Endodermal cell (in vitro differentiated cells): ENCODE results near the gene BTBD8. TPM values are rescaled to one million over a fixed set of nuclear protein-coding genes. Genes with fewer than 3 reads are reported as not detected.
A peak's percentile ranks its signal among the peaks of the same experiment; 100 is the strongest.

ENCODE experiments used
- DNase-seq: peaks from one replicate; pipeline ENCODE4 v3.0.0-alpha.2; 2017
- H3K27ac ChIP-seq: 2 replicates; pipeline ENCODE4 v1.5.1; 2013; ENCODE audit warnings: mild to moderate bottlenecking, low read depth, low read length, moderate library complexity
- H3K27me3 ChIP-seq: 2 replicates; pipeline ENCODE4 v1.6.1; 2013; ENCODE audit warnings: mild to moderate bottlenecking, low read length, moderate library complexity; ENCODE audit not compliant: insufficient read depth, control insufficient read depth, poor library complexity, severe bottlenecking
- H3K36me3 ChIP-seq: 2 replicates; pipeline ENCODE4 v1.7.0; 2013; ENCODE audit warnings: mild to moderate bottlenecking, low read length, moderate library complexity; ENCODE audit not compliant: control insufficient read depth, insufficient read depth
- H3K4me1 ChIP-seq: one replicate; pipeline ENCODE4 v1.7.0; 2013; ENCODE audit warnings: low read length; ENCODE audit not compliant: control insufficient read depth, insufficient read depth
- H3K4me3 ChIP-seq: 2 replicates; pipeline ENCODE4 v1.5.1; 2013; ENCODE audit warnings: mild to moderate bottlenecking, low read length, moderate library complexity
- H3K9ac ChIP-seq: 2 replicates; pipeline ENCODE4 v1.6.1; 2013; ENCODE audit warnings: mild to moderate bottlenecking, low read length, moderate library complexity; ENCODE audit not compliant: poor library complexity, severe bottlenecking; ENCODE audit errors: extremely low read depth
- H3K9me3 ChIP-seq: 2 replicates; pipeline ENCODE4 v1.6.1; 2013; ENCODE audit warnings: mild to moderate bottlenecking, low read length, moderate library complexity; ENCODE audit not compliant: control insufficient read depth
- H3K27ac Mint-ChIP-seq: 2 replicates; pipeline ENCODE4 v1.8.0; 2020; ENCODE audit warnings: mixed read lengths
- H3K27me3 Mint-ChIP-seq: 2 replicates; pipeline ENCODE4 v1.8.0; 2021; ENCODE audit warnings: mild to moderate bottlenecking, mixed read lengths; ENCODE audit not compliant: insufficient read depth
- H3K36me3 Mint-ChIP-seq: 2 replicates; pipeline ENCODE4 v1.8.0; 2020; ENCODE audit warnings: low read depth, mixed read lengths
- H3K4me1 Mint-ChIP-seq: 2 replicates; pipeline ENCODE4 v1.8.0; 2020; ENCODE audit warnings: mixed read lengths
- H3K4me3 Mint-ChIP-seq: 2 replicates; pipeline ENCODE4 v1.8.0; 2020; ENCODE audit warnings: mild to moderate bottlenecking, moderate library complexity, mixed read lengths
- H3K9me3 Mint-ChIP-seq: 2 replicates; pipeline ENCODE4 v1.8.0; 2020; ENCODE audit warnings: mild to moderate bottlenecking, mixed read lengths
- CTCF ChIP-seq: fragments of 200-600 bp; sonication (generic); conservative IDR thresholded peaks from 2 replicates; pipeline ENCODE4 v1.5.0; 2021; ENCODE audit warnings: antibody characterized with exemption, mild to moderate bottlenecking
- WGBS, 2 experiments: methylation state at CpG; one replicate each; pipeline versions ENCODE4 v1.1.5 to v1.1.7; 2013; ENCODE audit warnings: missing lambda C conversion rate in 2 of 2, mixed read lengths in 1 of 2; ENCODE audit not compliant: insufficient coverage in 1 of 2, insufficient read length in 1 of 2; 5-methylcytosine and 5-hydroxymethylcytosine counted together
- long read RNA-seq, 4 experiments: library from polyadenylated mRNA in 2 of 4; library from RNA in 1 of 4; library from capped mRNA in 1 of 4; stranded (forward) in 3 of 4; unstranded in 1 of 4; transcript quantifications; one replicate each; pipeline ENCODE4 v2.0.0, GENCODE V29; 2020 to 2021; ENCODE audit warnings: inconsistent platforms in 1 of 4
- polyA plus RNA-seq, 2 experiments: library from polyadenylated mRNA; stranded (reverse); fragments of 50-300 nt; gene quantifications; one replicate each; pipeline ENCODE4 v1.2.3, GENCODE V29; 2013
- total RNA-seq, 2 donors: library from RNA; stranded (reverse); fragmentation: NEBNext Ultra II Directional in 1 of 2; extraction: Animal tissue kit (Norgen Biotek cat#: 25700) in 1 of 2; gene quantifications; 2 replicates in 1 of 2; 3 replicates in 1 of 2; pipeline ENCODE4 v1.2.1, GENCODE V29; 2021

BTBD8 gene
- 1 to 10 TPM; 6.8 to 8.1 TPM for total RNA-seq
- polyA plus RNA-seq (2013, experiment 1 of 2): 3.9 TPM
- 3.3 TPM for polyA plus RNA-seq (2013, experiment 2 of 2)
- long read RNA-seq, experiment 1, partial matches to known transcripts: 1 of 1 reads
- long read RNA-seq, experiment 1, other reads (novel, unspliced or antisense): 0 of 1 reads
- long read RNA-seq, experiment 2, partial matches to known transcripts: 4 of 10 reads
- long read RNA-seq, experiment 2, other reads (novel, unspliced or antisense): 6 of 10 reads
- long read RNA-seq, experiment 3, partial matches to known transcripts: 17 of 27 reads
- long read RNA-seq, experiment 3, other reads (novel, unspliced or antisense): 10 of 27 reads
- long read RNA-seq, experiment 4, partial matches to known transcripts: 1 of 2 reads
- long read RNA-seq, experiment 4, other reads (novel, unspliced or antisense): 1 of 2 reads

- Histone ChIP-seq H3K4me3 (peak within 1 kb of the TSS; percentile 94), H3K9me3 (peaks cover 9% of the 10 kb centered on the region), H3K4me1 (no peaks in the 10 kb centered on the region), H3K9ac (peak within 1 kb of the TSS; percentile 71), H3K27me3 (no peaks in the 10 kb centered on the region), H3K36me3 (no peaks in the 10 kb centered on the region), H3K27ac (peak within 1 kb of the TSS; percentile 17)
- H3K4me1 Mint-ChIP-seq: no peaks in the 10 kb centered on the region
- peak within 1 kb of the TSS; percentile 98 for H3K27ac Mint-ChIP-seq
- peaks cover 15% of the 10 kb centered on the region for H3K9me3 Mint-ChIP-seq
- peak; percentile 98 for DNase-seq
- peak; percentile 35 for TF ChIP-seq CTCF
- no peaks in the 10 kb centered on the region for H3K27me3 Mint-ChIP-seq
- 1% methylated on average over 38 to 55 of the region's 55 CpGs for WGBS, 2 experiments
- H3K4me3 Mint-ChIP-seq: peak within 1 kb of the TSS; percentile 90
- H3K36me3 Mint-ChIP-seq: peaks cover 19% of the 10 kb centered on the region
Measured at GRCh38 chr1:92080128-92080985, at the start of gene BTBD8. TSS of gene BTBD8 (plus strand) at chr1:92080345. CDS start at chr1:92080572, 227 bp downstream.

DNA sequence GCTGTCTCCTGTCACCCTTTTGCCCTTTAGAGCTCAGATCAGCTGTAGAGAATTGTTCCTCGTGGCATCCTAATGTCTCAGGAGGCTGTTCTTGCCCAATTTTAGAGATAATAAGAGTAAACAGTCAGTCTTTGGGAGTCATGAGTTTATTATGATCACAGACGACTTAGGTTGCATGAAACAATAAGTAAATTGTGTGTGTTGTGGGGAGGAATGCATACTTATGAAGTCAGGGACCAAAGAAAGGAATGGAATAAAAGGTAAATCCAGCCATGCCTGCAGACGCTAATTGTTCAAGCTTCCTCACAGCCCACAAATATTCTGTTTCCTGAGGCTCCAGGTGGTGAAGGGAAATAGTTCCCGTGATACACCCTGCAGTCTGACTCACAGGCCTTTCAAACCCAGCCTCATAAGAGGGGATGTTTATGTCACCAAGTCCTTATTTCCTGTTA, 49.5 kb upstream of the BTBD8 start:
- no peak for TF ChIP-seq CTCF
- H3K9ac ChIP-seq: no peak overlapping the region
- no peaks in the 10 kb centered on the region for H3K4me1 ChIP-seq
- no peaks in the 10 kb centered on the region for H3K36me3 ChIP-seq
- peaks cover 32% of the 10 kb centered on the region for H3K27me3 ChIP-seq
- no peak overlapping the region for H3K27ac ChIP-seq
- peaks cover 27% of the 10 kb centered on the region for H3K27me3 Mint-ChIP-seq
- H3K36me3 Mint-ChIP-seq: peaks cover under 1% of the 10 kb centered on the region
- peaks cover 12% of the 10 kb centered on the region for H3K9me3 Mint-ChIP-seq
- WGBS, 2 experiments: 41 to 52% methylated on average over 4 of the region's 4 CpGs
- H3K9me3 ChIP-seq: no peaks in the 10 kb centered on the region
- H3K4me3 Mint-ChIP-seq: peak overlapping the region; percentile 48
- no peak overlapping the region for H3K27ac Mint-ChIP-seq
- no peak for DNase-seq
- peak overlapping the region; percentile 76 for H3K4me3 ChIP-seq
- H3K4me1 Mint-ChIP-seq: peaks cover 10% of the 10 kb centered on the region

GRCh38 chr1:92031281-92032110, 48.6 kb upstream of the BTBD8 start:
- WGBS, 2 experiments: 85 to 87% methylated on average over 4 to 6 of the region's 6 CpGs
- peaks cover 9% of the 10 kb centered on the region for H3K9me3 Mint-ChIP-seq

More at GRCh38 chr1:92031281-92032110, 48.6 kb upstream of the BTBD8 start:
- peaks cover 10% of the 10 kb centered on the region for H3K4me1 Mint-ChIP-seq
- no peak overlapping the region for H3K27ac Mint-ChIP-seq
- H3K4me1 ChIP-seq: no peaks in the 10 kb centered on the region
- H3K27me3 ChIP-seq: peaks cover 32% of the 10 kb centered on the region
- no peak overlapping the region for H3K9ac ChIP-seq
- no peak for TF ChIP-seq CTCF
- H3K4me3 Mint-ChIP-seq: no peak overlapping the region
- H3K4me3 ChIP-seq: no peak overlapping the region
- DNase-seq: no peak
- H3K9me3 ChIP-seq: no peaks in the 10 kb centered on the region
- H3K36me3 Mint-ChIP-seq: no peaks in the 10 kb centered on the region
- H3K36me3 ChIP-seq: no peaks in the 10 kb centered on the region
- H3K27me3 Mint-ChIP-seq: peaks cover 26% of the 10 kb centered on the region
- no peak overlapping the region for H3K27ac ChIP-seq
